G401 (cell line): ENCODE data around the gene SLC49A3. TPM values are rescaled to one million over a fixed set of nuclear protein-coding genes. Genes with fewer than 3 reads are reported as not detected.
"Not testable (repeated sequence)": the region's sequence is repeated elsewhere in the genome, so short reads cannot be mapped to it uniquely, and the experiment has no call there.

ENCODE experiments used
- DNase-seq: peaks from one replicate; pipeline ENCODE4 v3.0.0-alpha.2; 2015; ENCODE audit warnings: low spot score
- in situ Hi-C: cut with HindIII; loops from 2 replicates; pipeline ENCODE4 v1.10.0; 2016; ENCODE audit warnings: low sequenced_read_pairs, mixed read lengths
- total RNA-seq: library from RNA; depleted of rRNA; stranded (reverse); fragments of >200 nt; shearing (Covaris generic); gene quantifications from 2 replicates; pipeline ENCODE4 v1.2.3, GENCODE V29; 2014

SLC49A3 gene
- total RNA-seq, 1 experiment from 2014 or later: not detected

GRCh38 chr4:674172-675035 is 14.5 kb downstream of the SLC49A3 start, which contains the start of the genes ATP5ME and MYL5:
ATP5ME (minus strand) TSS chr4:674276; CDS start chr4:674247, 29 bp downstream.
MYL5 (plus strand) TSS chr4:674542; CDS start chr4:678027, 3,485 bp downstream.
- in situ Hi-C loops: no loop called here
- peak; percentile 95 for DNase-seq

- in situ Hi-C loops: no loop called here
Observed at GRCh38 chr4:673349-674091, 15.4 kb downstream of the SLC49A3 start.

GRCh38 chr4:671769-672168 is 17.2 kb downstream of the SLC49A3 start:
- in situ Hi-C loops: no loop called here
- no peak for DNase-seq

More at GRCh38 chr4:673349-674091, 15.4 kb downstream of the SLC49A3 start:
- DNase-seq: no peak

GRCh38 chr4:669806-670559 is 19.0 kb downstream of the SLC49A3 start:
- in situ Hi-C loops, DNase-seq: not testable (repeated sequence)

- in situ Hi-C loops: not testable (repeated sequence)
Observed at GRCh38 chr4:668219-668618, 20.7 kb downstream of the SLC49A3 start.

GRCh38 chr4:667545-667925 is 21.4 kb downstream of the SLC49A3 start:
- in situ Hi-C loops: no loop called here
- DNase-seq: no peak

More at GRCh38 chr4:668219-668618, 20.7 kb downstream of the SLC49A3 start:
- not testable (repeated sequence) for DNase-seq

GRCh38 chr4:666822-667544 is 22.0 kb downstream of the SLC49A3 start:
- in situ Hi-C loops: no loop called here
- no peak for DNase-seq

- DNase-seq: no peak
- in situ Hi-C loops: no loop called here
Observed at GRCh38 chr4:666436-666810, 22.5 kb downstream of the SLC49A3 start.

GRCh38 chr4:665751-666435 is 23.1 kb downstream of the SLC49A3 start:
- no peak for DNase-seq
- in situ Hi-C loops: no loop called here

- in situ Hi-C loops: no loop called here
- no peak for DNase-seq
Observed at GRCh38 chr4:665381-665750, 23.6 kb downstream of the SLC49A3 start.

- no peak for DNase-seq
- in situ Hi-C loops: no loop called here
Observed at GRCh38 chr4:664713-665231, 24.2 kb downstream of the SLC49A3 start.

GRCh38 chr4:663438-664428 is 25.2 kb downstream of the SLC49A3 start:
- in situ Hi-C loops: no loop called here
- no peak for DNase-seq

GRCh38 chr4:663046-663437 is 25.9 kb downstream of the SLC49A3 start:
- no peak for DNase-seq
- in situ Hi-C loops: no loop called here

GRCh38 chr4:661881-662761 is 26.8 kb downstream of the SLC49A3 start:
- DNase-seq: no peak
- in situ Hi-C loops: no loop called here

GRCh38 chr4:661231-661630 is 27.7 kb downstream of the SLC49A3 start:
- DNase-seq: no peak
- in situ Hi-C loops: no loop called here

- in situ Hi-C loops: no loop called here
- no peak for DNase-seq
Observed at GRCh38 chr4:660401-660800, 28.6 kb downstream of the SLC49A3 start.
